ENCODE measurements around the gene LRMDA. TPM values are rescaled to one million over a fixed set of nuclear protein-coding genes. Genes with fewer than 3 reads are reported as not detected.

LRMDA gene
- total and polyA plus RNA-seq, 12 donors: 30.7 to 132 (median 78.1) TPM

DNA sequence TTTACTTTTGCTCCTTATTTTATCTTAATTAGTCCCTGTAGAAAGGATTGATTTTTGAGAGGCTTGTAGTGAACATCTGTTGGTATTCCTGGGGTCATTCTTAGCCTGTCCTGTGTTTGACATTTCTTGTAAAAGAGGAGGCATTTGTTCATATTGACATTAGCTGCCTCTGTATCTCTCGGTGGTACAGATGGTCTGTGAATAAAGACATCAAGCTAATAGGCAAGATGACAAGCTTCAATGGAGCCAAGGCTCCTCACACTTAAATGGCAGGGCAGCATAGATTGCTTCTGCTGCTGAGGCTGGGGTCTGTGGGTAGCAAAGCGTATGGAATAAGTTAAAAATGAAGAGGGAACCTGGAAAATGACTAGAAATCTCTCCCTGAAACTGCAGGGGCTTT, 687.6 kb downstream of the LRMDA start:
- 90 to 97% (median 94%) methylated on average over 2 of the region's 2 CpGs for WGBS, 4 donors
- H3K27ac ChIP-seq: no peak overlapping the region
- no peaks in the 10 kb centered on the region for H3K27me3 ChIP-seq
- H3K4me3 ChIP-seq: no peak overlapping the region
- no peak for DNase-seq
- intact Hi-C loops (cut with DNase I): no loop called here
- no peaks in the 10 kb centered on the region for H3K36me3 ChIP-seq (replicated peaks in 1 of 2)
- no peaks in the 10 kb centered on the region for H3K4me1 ChIP-seq (replicated peaks in 1 of 2)
- no peaks in the 10 kb centered on the region for H3K9me3 ChIP-seq (replicated peaks in 1 of 3)
- TF ChIP-seq POLR2A (IDR thresholded peaks at IDR 0.05): no peak
- TF ChIP-seq, protein P1, sequence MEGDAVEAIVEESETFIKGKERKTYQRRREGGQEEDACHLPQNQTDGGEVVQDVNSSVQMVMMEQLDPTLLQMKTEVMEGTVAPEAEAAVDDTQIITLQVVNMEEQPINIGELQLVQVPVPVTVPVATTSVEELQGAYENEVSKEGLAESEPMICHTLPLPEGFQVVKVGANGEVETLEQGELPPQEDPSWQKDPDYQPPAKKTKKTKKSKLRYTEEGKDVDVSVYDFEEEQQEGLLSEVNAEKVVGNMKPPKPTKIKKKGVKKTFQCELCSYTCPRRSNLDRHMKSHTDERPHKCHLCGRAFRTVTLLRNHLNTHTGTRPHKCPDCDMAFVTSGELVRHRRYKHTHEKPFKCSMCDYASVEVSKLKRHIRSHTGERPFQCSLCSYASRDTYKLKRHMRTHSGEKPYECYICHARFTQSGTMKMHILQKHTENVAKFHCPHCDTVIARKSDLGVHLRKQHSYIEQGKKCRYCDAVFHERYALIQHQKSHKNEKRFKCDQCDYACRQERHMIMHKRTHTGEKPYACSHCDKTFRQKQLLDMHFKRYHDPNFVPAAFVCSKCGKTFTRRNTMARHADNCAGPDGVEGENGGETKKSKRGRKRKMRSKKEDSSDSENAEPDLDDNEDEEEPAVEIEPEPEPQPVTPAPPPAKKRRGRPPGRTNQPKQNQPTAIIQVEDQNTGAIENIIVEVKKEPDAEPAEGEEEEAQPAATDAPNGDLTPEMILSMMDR (IDR thresholded peaks at IDR 0.05): no peak

DNA sequence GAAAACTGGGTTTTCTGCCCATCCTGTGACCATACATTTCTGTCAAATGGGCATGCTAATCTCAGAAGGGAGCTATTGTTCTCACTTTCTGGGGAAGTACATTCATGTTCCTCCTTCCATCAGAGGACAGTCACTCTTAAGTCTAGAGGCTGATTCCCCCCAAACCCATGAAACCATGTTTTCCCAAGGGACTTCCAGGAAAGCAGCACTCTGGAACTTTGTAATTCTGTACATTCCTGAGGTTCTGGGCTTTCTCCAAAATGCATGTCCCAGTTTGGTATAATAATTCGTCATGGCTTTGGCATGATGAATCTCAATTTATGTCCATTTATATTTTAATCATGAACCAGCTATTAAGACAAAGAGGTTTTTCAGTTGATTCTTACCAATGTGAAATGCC, 688.1 kb downstream of the LRMDA start:
- Histone ChIP-seq H3K4me1 (replicated peaks in 1 of 2) (no peaks in the 10 kb centered on the region), H3K4me3 (no peak overlapping the region), H3K9me3 (replicated peaks in 1 of 3) (no peaks in the 10 kb centered on the region), H3K36me3 (replicated peaks in 1 of 2) (no peaks in the 10 kb centered on the region), H3K27ac (no peak overlapping the region), H3K27me3 (no peaks in the 10 kb centered on the region)
- DNase-seq: no peak
- WGBS, 4 donors: 77 to 88% (median 82%) methylated on average over 1 of the region's 1 CpG
- intact Hi-C loops (cut with DNase I): no loop called here
- TF ChIP-seq, protein P1 (IDR thresholded peaks at IDR 0.05): no peak
- TF ChIP-seq POLR2A (IDR thresholded peaks at IDR 0.05): no peak

DNA sequence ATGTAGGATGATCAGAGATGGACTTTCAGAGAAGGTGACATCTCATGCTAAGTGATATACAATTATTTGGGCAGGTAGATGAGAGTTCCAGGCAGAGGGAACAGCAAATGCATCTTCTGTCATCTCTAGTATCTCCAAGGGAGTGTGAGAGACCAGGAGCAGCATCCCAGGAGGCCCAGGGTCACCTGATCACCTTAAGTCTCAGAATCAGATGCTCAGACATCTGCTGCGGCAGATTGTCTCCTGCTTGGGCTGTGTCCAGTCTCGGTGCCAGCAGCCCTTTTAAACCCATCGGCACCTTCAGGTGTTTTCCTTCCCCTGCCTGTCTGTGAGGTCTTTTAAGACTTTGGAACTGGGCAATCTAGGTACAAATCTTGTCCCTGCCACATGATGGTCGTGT, 690.6 kb downstream of the LRMDA start:
- TF ChIP-seq, protein P1 (IDR thresholded peaks at IDR 0.05): no peak
- no peak for TF ChIP-seq POLR2A (IDR thresholded peaks at IDR 0.05)
- intact Hi-C loops (cut with DNase I): no loop called here
- H3K27ac ChIP-seq: no peak overlapping the region
- H3K36me3 ChIP-seq (replicated peaks in 1 of 2): no peaks in the 10 kb centered on the region
- DNase-seq: no peak
- no peak overlapping the region for H3K4me3 ChIP-seq
- H3K27me3 ChIP-seq: no peaks in the 10 kb centered on the region
- WGBS, 4 donors: 95 to 98% (median 96%) methylated on average over 4 of the region's 4 CpGs
- H3K9me3 ChIP-seq (replicated peaks in 1 of 3): no peaks in the 10 kb centered on the region
- H3K4me1 ChIP-seq (replicated peaks in 1 of 2): no peaks in the 10 kb centered on the region

DNA sequence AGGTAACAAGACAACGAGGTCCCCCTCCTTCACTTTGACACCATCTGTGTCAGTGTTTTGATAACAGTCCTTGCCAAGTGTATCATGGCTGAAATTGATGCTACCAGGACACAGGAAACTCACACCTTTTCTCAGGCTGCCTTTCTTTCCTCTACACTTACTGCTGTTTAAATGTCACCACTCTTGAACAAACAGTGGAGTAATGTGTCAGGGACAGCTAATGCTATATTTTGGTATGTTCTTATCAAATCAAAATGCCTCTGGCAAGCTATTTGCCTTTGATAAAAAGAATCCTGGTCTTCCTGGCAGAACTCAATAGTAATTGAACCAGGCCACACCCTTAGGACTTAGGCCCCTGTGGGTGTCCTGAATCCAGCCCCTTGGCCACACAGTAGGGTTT, 692.9 kb downstream of the LRMDA start:
- no peak overlapping the region for H3K4me3 ChIP-seq
- 67 to 87% (median 84%) methylated on average over 1 of the region's 1 CpG for WGBS, 4 donors
- no peak for TF ChIP-seq POLR2A (IDR thresholded peaks at IDR 0.05)
- TF ChIP-seq, protein P1 (IDR thresholded peaks at IDR 0.05): no peak
- intact Hi-C loops (cut with DNase I): no loop called here
- no peaks in the 10 kb centered on the region for H3K36me3 ChIP-seq (replicated peaks in 1 of 2)
- no peaks in the 10 kb centered on the region for H3K27me3 ChIP-seq
- H3K4me1 ChIP-seq (replicated peaks in 1 of 2): no peaks in the 10 kb centered on the region
- H3K27ac ChIP-seq: no peak overlapping the region
- DNase-seq: no peak
- no peaks in the 10 kb centered on the region for H3K9me3 ChIP-seq (replicated peaks in 1 of 3)

Data from adrenal gland (tissue), 12 donors.